PC-3 (cell line): Measurements from ENCODE around the gene CCNJL.

Source experiments
- CTCF ChIP-seq: fragments of 300-600 bp; sonication (generic); conservative IDR thresholded peaks from 2 replicates; pipeline ENCODE4 v1.5.1; 2017; ENCODE audit warnings: antibody characterized with exemption, low read depth, mild to moderate bottlenecking, low read length
- EZH2 ChIP-seq: fragments of 300-600 bp; sonication (generic); IDR thresholded peaks from one replicate; pipeline ENCODE4 v1.6.1; 2017; ENCODE audit warnings: antibody characterized with exemption, mild to moderate bottlenecking, low read length; ENCODE audit not compliant: unreplicated experiment

GRCh38 chr5:160259341-160259740 is 53.0 kb downstream of the CCNJL start:
- TF ChIP-seq EZH2 (no peak), CTCF (no peak)
